Neural progenitor cell (in vitro differentiated cells): ENCODE results near the gene MTNR1B.

Experiments
- EZH2phosphoT487 ChIP-seq: fragments of 200-600 bp; sonication (generic); IDR thresholded peaks from 2 replicates; pipeline ENCODE4 v1.6.1; 2017; ENCODE audit warnings: antibody characterized with exemption
- TF ChIP-seq, protein P1 (sequence below): fragments of 200-600 bp; sonication (generic); IDR thresholded peaks from 2 replicates; pipeline ENCODE4 v1.5.1; 2017; ENCODE audit warnings: antibody characterized with exemption, mild to moderate bottlenecking

DNA sequence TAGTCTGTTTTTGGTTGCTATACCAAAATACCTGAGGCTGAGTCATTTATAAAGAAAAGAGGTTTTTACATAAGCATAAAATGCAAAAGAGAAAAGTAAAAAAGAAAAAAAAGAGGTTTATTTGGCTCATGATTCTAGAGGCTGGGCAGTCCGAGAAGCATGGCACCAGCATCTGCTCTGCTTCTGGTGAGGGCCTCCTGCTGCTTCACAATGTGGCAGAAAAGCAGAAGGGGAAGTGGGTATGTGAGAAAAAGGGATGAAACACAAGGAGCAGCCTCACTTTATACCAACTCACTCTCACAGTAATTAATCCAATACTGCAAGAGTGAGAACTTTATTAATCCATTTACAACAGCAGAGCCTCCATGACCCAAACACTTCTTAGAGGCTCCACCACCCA lies 47.1 kb downstream of the MTNR1B start:
- TF ChIP-seq, protein P1, sequence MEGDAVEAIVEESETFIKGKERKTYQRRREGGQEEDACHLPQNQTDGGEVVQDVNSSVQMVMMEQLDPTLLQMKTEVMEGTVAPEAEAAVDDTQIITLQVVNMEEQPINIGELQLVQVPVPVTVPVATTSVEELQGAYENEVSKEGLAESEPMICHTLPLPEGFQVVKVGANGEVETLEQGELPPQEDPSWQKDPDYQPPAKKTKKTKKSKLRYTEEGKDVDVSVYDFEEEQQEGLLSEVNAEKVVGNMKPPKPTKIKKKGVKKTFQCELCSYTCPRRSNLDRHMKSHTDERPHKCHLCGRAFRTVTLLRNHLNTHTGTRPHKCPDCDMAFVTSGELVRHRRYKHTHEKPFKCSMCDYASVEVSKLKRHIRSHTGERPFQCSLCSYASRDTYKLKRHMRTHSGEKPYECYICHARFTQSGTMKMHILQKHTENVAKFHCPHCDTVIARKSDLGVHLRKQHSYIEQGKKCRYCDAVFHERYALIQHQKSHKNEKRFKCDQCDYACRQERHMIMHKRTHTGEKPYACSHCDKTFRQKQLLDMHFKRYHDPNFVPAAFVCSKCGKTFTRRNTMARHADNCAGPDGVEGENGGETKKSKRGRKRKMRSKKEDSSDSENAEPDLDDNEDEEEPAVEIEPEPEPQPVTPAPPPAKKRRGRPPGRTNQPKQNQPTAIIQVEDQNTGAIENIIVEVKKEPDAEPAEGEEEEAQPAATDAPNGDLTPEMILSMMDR, result no peak
- TF ChIP-seq EZH2phosphoT487, result no peak
